ENCODE data around the gene PRKN. TPM values are rescaled to one million over a fixed set of nuclear protein-coding genes. Genes with fewer than 3 reads are reported as not detected.

The PRKN gene
- total and polyA plus RNA-seq, 10 donors: 0.23 to 14.1 (median 7.0) TPM

DNA sequence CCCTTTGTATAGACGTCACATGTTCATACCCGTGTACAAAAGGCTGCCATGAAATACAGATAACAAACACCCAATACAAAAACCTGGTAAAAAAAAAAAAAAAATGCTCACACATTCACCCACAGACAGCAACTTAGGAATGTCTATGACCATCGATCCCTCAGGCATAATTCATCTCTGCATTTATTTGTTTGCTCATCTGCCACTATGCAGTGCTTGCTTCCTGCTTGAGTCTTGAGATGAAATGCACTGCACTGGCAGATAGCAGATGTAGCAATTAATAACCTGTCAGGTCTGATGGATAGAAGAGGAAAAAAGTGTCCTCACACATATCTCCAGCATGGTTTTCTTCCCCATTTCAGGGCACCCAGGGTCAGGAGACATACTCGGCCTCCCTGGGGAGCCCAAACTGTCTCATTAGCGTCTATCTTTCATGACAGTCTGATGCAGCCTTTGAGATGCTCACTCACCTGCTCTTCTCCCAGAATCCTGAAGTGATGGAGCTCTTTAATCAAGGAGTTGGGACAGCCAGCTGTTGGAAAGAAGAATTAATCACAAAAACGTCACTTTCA, 1158.6 kb downstream of the PRKN start:
- Histone ChIP-seq H3K27me3 (replicated peaks in 1 of 7) (no peaks in the 10 kb centered on the region), H3K36me3 (no peaks in the 10 kb centered on the region), H3K4me1 (no peaks in the 10 kb centered on the region), H3K4me3 (no peak overlapping the region), H3K9me3 (peaks cover 0 to 10% (median 0%) of the 10 kb centered on the region in 8 donors), H3K27ac (no peak overlapping the region)
- TF ChIP-seq, protein P1, sequence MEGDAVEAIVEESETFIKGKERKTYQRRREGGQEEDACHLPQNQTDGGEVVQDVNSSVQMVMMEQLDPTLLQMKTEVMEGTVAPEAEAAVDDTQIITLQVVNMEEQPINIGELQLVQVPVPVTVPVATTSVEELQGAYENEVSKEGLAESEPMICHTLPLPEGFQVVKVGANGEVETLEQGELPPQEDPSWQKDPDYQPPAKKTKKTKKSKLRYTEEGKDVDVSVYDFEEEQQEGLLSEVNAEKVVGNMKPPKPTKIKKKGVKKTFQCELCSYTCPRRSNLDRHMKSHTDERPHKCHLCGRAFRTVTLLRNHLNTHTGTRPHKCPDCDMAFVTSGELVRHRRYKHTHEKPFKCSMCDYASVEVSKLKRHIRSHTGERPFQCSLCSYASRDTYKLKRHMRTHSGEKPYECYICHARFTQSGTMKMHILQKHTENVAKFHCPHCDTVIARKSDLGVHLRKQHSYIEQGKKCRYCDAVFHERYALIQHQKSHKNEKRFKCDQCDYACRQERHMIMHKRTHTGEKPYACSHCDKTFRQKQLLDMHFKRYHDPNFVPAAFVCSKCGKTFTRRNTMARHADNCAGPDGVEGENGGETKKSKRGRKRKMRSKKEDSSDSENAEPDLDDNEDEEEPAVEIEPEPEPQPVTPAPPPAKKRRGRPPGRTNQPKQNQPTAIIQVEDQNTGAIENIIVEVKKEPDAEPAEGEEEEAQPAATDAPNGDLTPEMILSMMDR (IDR thresholded peaks at IDR 0.05 in 8 of 11, conservative IDR thresholded peaks at IDR 0.05 in 3 of 11): no peak
- TF ChIP-seq POLR2AphosphoS5 (IDR thresholded peaks at IDR 0.05) (no peak), POLR2A (IDR thresholded peaks at IDR 0.05) (no peak)
- intact Hi-C loops (cut with DNase I; ENCODE audit: low total_unique reads): no loop called here
- WGBS, 5 donors: 70 to 85% (median 82%) methylated on average over 6 of the region's 6 CpGs
- DNase-seq: no peak

DNA sequence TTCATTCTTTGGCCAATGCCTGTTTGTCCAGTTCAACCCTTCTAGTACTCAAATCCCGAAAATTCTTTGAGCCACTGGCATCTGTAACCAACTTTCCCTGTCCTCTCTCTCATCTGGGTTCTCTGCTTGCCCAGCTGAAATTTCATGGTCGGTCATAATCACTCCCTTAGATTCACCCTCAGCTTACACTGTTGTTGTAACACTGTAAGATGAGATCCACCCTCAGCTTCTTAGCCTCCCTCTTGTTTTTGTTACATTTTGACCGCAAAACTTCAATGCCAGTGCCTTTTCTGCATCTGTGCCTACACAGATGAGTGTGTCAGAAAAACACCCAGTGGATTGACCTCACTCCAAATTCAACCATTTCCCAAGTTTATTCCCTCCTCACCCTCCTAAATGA, 1162.6 kb downstream of the PRKN start:
- H3K9me3 ChIP-seq: no peaks in the 10 kb centered on the region
- no peak overlapping the region for H3K4me3 ChIP-seq
- WGBS, 5 donors: 74 to 88% (median 82%) methylated on average over 3 of the region's 3 CpGs
- intact Hi-C loops (cut with DNase I; ENCODE audit: low total_unique reads): no loop called here
- TF ChIP-seq, protein P1 (IDR thresholded peaks at IDR 0.05 in 8 of 11, conservative IDR thresholded peaks at IDR 0.05 in 3 of 11): no peak
- TF ChIP-seq POLR2AphosphoS5 (IDR thresholded peaks at IDR 0.05): no peak
- TF ChIP-seq POLR2A (IDR thresholded peaks at IDR 0.05): no peak
- DNase-seq: no peak
- no peaks in the 10 kb centered on the region for H3K4me1 ChIP-seq
- H3K36me3 ChIP-seq: no peaks in the 10 kb centered on the region
- no peak overlapping the region for H3K27ac ChIP-seq
- H3K27me3 ChIP-seq (replicated peaks in 1 of 7): no peaks in the 10 kb centered on the region

DNA sequence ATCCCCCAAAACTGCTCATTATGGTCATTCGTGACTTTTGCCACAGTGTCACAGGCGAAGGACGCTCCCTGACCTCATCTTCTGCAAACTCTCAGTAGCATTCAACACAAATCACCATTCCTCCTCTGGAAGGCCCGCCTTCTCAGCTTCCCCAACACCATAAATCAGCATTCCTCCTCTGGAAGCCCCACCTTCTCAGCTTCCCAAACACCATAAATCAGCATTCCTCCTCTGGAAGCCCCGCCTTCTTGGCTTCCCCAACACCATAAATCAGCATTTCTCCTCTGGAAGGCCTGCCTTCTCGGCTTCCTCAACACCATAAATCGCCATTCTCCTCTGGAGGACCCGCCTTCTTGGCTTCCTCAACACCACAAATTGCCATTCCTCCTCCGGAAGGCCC, 1165.7 kb downstream of the PRKN start:
- no peaks in the 10 kb centered on the region for H3K4me1 ChIP-seq
- DNase-seq: no peak
- intact Hi-C loops (cut with DNase I; ENCODE audit: low total_unique reads): no loop called here
- WGBS, 5 donors: 71 to 83% (median 77%) methylated on average over 9 of the region's 9 CpGs
- no peak overlapping the region for H3K4me3 ChIP-seq
- TF ChIP-seq POLR2A (IDR thresholded peaks at IDR 0.05) (no peak), POLR2AphosphoS5 (IDR thresholded peaks at IDR 0.05) (no peak)
- TF ChIP-seq, protein P1 (IDR thresholded peaks at IDR 0.05 in 8 of 11, conservative IDR thresholded peaks at IDR 0.05 in 3 of 11): no peak
- peaks cover 0 to 8% (median 0%) of the 10 kb centered on the region in 8 donors for H3K9me3 ChIP-seq
- H3K27ac ChIP-seq: no peak overlapping the region
- H3K36me3 ChIP-seq: no peaks in the 10 kb centered on the region
- H3K27me3 ChIP-seq (replicated peaks in 1 of 7): no peaks in the 10 kb centered on the region

DNA sequence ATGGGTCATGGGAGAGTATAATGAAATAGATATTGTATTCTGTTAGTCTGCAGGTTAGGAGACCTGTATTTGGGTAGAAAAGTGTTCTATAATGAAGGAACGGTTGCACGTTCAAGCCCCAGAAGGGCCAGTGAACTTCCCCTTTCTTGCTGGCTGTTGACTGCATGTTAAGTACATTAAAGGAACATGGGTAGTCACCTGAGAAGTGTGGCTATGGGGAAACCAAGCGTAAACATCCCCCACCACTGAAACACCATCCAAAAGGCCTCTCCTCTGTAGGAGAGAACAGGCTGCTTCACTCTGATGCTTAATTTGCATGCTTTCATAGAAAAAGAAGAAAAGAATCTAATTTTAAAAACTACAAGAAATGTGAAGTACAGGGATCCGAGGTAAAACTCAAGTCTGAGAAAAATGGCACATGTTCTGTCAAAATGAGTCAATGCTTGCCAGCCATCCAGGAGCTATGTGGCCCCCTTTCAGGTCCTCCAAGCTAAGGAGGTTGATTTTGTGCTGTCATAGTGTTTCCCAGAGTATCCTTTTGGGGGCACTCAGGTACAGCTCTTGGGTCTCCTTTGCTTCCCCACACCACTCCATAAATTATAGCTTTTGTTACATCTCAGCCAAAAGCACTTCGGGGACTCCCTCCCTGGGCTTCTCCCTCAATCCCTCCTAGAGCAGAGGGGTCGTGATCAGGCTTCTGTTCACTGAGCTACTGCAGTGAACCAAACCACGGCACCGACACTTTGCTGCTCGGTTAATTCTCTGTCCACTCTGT, 1170.0 kb downstream of the PRKN start:
- H3K27ac ChIP-seq: no peak overlapping the region
- H3K9me3 ChIP-seq: peaks cover 7 to 48% (median 38%) of the 10 kb centered on the region in 8 donors
- DNase-seq: no peak
- no peaks in the 10 kb centered on the region for H3K27me3 ChIP-seq (replicated peaks in 1 of 7)
- intact Hi-C loops (cut with DNase I; ENCODE audit: low total_unique reads): no loop called here
- H3K36me3 ChIP-seq: no peaks in the 10 kb centered on the region
- no peak overlapping the region for H3K4me3 ChIP-seq
- WGBS, 5 donors: 68 to 72% (median 70%) methylated on average over 9 of the region's 9 CpGs
- TF ChIP-seq, protein P1 (IDR thresholded peaks at IDR 0.05 in 8 of 11, conservative IDR thresholded peaks at IDR 0.05 in 3 of 11): no peak
- no peak for TF ChIP-seq POLR2AphosphoS5 (IDR thresholded peaks at IDR 0.05)
- no peak for TF ChIP-seq POLR2A (IDR thresholded peaks at IDR 0.05)
- no peaks in the 10 kb centered on the region for H3K4me1 ChIP-seq
